Measurements from ENCODE around the gene OPTC. TPM values are rescaled to one million over a fixed set of nuclear protein-coding genes. Genes with fewer than 3 reads are reported as not detected.
A peak's percentile ranks its signal among the peaks of the same experiment; 100 is the strongest.

Gene OPTC
- total and polyA plus RNA-seq, 2 of the 13 experiments (the other 11 are each of a cell fraction or from before 2014, with no cell fraction given) = not detected

DNA sequence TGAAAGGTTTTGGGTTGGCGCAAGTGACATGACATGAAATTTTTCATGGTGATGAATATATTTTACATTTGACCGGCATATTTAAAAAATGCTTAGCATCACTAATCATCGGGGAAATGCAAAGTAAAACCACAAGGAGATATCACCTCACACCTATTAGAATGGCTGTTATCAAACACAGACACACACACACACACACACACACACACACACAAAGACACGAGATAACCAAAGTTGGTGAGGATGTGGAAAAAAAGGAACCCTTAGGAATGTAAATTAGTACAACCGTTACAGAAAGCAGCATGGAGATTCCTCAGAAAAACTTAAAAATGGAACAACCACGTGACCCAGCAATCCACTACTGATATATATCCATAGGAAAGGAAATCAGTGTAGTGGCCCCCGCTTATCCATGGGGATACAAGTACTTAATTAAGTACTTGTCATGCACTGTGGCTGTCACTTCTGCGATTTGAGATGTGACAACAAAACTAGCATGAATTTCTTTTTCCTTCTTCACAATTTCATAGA, 34.2 kb upstream of the OPTC start:
- BruUV-seq (replicated peaks) = no TSS peak
- H3K9ac ChIP-seq (ENCODE audit: insufficient read depth, low read depth, low read length) = no peak overlapping the region
- FAIRE-seq = no peak
- TF ChIP-seq ZNF660 (CRISPR knock-in tag; IDR thresholded peaks at IDR 0.05; ENCODE audit: borderline replicate concordance, low read depth) = no peak
- TF ChIP-seq, protein P1, sequence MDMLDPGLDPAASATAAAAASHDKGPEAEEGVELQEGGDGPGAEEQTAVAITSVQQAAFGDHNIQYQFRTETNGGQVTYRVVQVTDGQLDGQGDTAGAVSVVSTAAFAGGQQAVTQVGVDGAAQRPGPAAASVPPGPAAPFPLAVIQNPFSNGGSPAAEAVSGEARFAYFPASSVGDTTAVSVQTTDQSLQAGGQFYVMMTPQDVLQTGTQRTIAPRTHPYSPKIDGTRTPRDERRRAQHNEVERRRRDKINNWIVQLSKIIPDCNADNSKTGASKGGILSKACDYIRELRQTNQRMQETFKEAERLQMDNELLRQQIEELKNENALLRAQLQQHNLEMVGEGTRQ (IDR thresholded peaks at IDR 0.05; ENCODE audit: low read depth, low read length) = 0 out of 2 replicates have a peak, but pooled peaks have one; percentile 38
- TF ChIP-seq, protein P1 (CRISPR knock-in tag; IDR thresholded peaks at IDR 0.05; ENCODE audit: borderline replicate concordance) = no peak
- H3K36me3 ChIP-seq (replicated peaks in 1 of 2; ENCODE audit: control insufficient read depth in 1 of 2, insufficient read depth in 2 of 2, low read length in 2 of 2) = no peaks in the 10 kb centered on the region
- no peak overlapping the region for H3K4me2 ChIP-seq (ENCODE audit: low read depth, low read length)
- no peak for DNase-seq (ENCODE audit: low spot score)
- ATAC-seq = no peak
- H3K9me3 ChIP-seq (ENCODE audit: low read length) = no peaks in the 10 kb centered on the region
- peaks cover 3 to 14% of the 10 kb centered on the region in 2 experiments; a peak in 4 of 5 replicates for H3K27me3 ChIP-seq (ENCODE audit: control insufficient read depth in 1 of 2, insufficient read depth in 2 of 2, low read length in 2 of 2)
- WGBS (ENCODE audit: low lambda C conversion rate) = 32% methylated on average over 8 of the region's 8 CpGs
- in situ Hi-C loops (cut with HindIII; ENCODE audit: extremely low pct_ligation_motif_present, low pct_unique_long_range_greater_than_20kb) = no loop called here
- no peaks in the 10 kb centered on the region for H4K20me1 ChIP-seq (ENCODE audit: insufficient read depth, low read length)
- no peaks in the 10 kb centered on the region for H3K79me2 ChIP-seq (ENCODE audit: insufficient read depth, low read length)
- H3K4me1 ChIP-seq (ENCODE audit: insufficient read depth, low read length) = no peaks in the 10 kb centered on the region
- no peak overlapping the region for H3K4me3 ChIP-seq (replicated peaks in 1 of 3; ENCODE audit: insufficient read depth in 1 of 3, low read depth in 2 of 3, low read length in 3 of 3)
- intact Hi-C loops (cut with micrococcal nuclease; ENCODE audit: unreplicated experiment) = no loop called here
- H2AFZ ChIP-seq (ENCODE audit: low read length) = no peak overlapping the region
- no peak overlapping the region for H3K27ac ChIP-seq (ENCODE audit: extremely low read length, insufficient read depth, low read length)
- CTCF ChIA-PET (ENCODE audit: low intra/inter-chr PET ratio, low total read pairs) = no interaction called here
- POLR2A ChIA-PET = no interaction called here

DNA sequence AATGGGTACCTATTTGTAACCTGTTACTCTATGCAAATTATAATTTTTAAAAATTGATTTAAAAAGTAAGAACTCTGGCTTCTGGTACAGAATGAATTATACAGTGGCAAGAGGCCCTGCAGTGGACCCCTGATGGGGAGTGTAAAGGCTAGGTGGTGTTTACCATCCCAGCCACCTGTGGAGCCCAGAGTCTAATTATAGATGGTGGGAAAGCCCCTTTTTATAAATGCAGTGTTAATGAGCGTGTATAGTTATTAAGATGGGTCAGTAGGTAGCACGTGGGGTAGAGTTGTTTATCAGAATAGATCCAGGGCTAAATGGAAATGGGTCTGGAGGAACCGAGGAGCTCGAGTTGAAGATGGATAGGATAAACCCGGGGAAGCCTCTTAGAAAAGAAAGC, 32.2 kb upstream of the OPTC start:
- Histone ChIP-seq H3K79me2 (ENCODE audit: insufficient read depth, low read length) (no peaks in the 10 kb centered on the region), H3K4me1 (ENCODE audit: insufficient read depth, low read length) (no peaks in the 10 kb centered on the region), H3K9me3 (ENCODE audit: low read length) (no peaks in the 10 kb centered on the region), H3K27me3 (ENCODE audit: control insufficient read depth in 1 of 2, insufficient read depth in 2 of 2, low read length in 2 of 2) (peaks cover 3 to 15% of the 10 kb centered on the region in 2 experiments; a peak in 4 of 5 replicates), H4K20me1 (ENCODE audit: insufficient read depth, low read length) (no peaks in the 10 kb centered on the region), H3K4me2 (ENCODE audit: low read depth, low read length) (no peak overlapping the region), H3K4me3 (replicated peaks in 1 of 3; ENCODE audit: insufficient read depth in 1 of 3, low read depth in 2 of 3, low read length in 3 of 3) (no peak overlapping the region), H3K9ac (ENCODE audit: insufficient read depth, low read depth, low read length) (no peak overlapping the region), H3K36me3 (replicated peaks in 1 of 2; ENCODE audit: control insufficient read depth in 1 of 2, insufficient read depth in 2 of 2, low read length in 2 of 2) (no peaks in the 10 kb centered on the region), H3K27ac (ENCODE audit: extremely low read length, insufficient read depth, low read length) (no peak overlapping the region), H2AFZ (ENCODE audit: low read length) (no peak overlapping the region)
- DNase-seq (ENCODE audit: low spot score) (no peak), FAIRE-seq (no peak), ATAC-seq (no peak)
- 1% methylated on average over 5 of the region's 5 CpGs for WGBS (ENCODE audit: low lambda C conversion rate)
- BruUV-seq (replicated peaks) = no TSS peak
- intact Hi-C loops (cut with micrococcal nuclease; ENCODE audit: unreplicated experiment) = no loop called here
- ChIA-PET CTCF (ENCODE audit: low intra/inter-chr PET ratio, low total read pairs) (no interaction called here), POLR2A (no interaction called here)
- in situ Hi-C loops (cut with HindIII; ENCODE audit: extremely low pct_ligation_motif_present, low pct_unique_long_range_greater_than_20kb) = no loop called here
- no peak for TF ChIP-seq NCOR1 (IDR thresholded peaks at IDR 0.05; ENCODE audit: borderline replicate concordance, low read length)
- no peak for TF ChIP-seq ZFY (CRISPR knock-in tag; IDR thresholded peaks at IDR 0.05)
- no peak for TF ChIP-seq EEA1 (CRISPR knock-in tag; IDR thresholded peaks at IDR 0.05; ENCODE audit: borderline replicate concordance)
- no peak for TF ChIP-seq XRCC5 (optimal IDR thresholded peaks at IDR 0.05; ENCODE audit: low read length)
- no peak for TF ChIP-seq ZNF20 (CRISPR knock-in tag; IDR thresholded peaks at IDR 0.05)
- no peak for TF ChIP-seq HDAC1 (CRISPR knock-in tag; IDR thresholded peaks at IDR 0.05)
- TF ChIP-seq, protein P2, sequence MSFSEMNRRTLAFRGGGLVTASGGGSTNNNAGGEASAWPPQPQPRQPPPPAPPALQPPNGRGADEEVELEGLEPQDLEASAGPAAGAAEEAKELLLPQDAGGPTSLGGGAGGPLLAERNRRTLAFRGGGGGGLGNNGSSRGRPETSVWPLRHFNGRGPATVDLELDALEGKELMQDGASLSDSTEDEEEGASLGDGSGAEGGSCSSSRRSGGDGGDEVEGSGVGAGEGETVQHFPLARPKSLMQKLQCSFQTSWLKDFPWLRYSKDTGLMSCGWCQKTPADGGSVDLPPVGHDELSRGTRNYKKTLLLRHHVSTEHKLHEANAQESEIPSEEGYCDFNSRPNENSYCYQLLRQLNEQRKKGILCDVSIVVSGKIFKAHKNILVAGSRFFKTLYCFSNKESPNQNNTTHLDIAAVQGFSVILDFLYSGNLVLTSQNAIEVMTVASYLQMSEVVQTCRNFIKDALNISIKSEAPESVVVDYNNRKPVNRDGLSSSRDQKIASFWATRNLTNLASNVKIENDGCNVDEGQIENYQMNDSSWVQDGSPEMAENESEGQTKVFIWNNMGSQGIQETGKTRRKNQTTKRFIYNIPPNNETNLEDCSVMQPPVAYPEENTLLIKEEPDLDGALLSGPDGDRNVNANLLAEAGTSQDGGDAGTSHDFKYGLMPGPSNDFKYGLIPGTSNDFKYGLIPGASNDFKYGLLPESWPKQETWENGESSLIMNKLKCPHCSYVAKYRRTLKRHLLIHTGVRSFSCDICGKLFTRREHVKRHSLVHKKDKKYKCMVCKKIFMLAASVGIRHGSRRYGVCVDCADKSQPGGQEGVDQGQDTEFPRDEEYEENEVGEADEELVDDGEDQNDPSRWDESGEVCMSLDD (CRISPR knock-in tag; IDR thresholded peaks at IDR 0.05; ENCODE audit: borderline replicate concordance) = no peak
- TF ChIP-seq BRD4 (CRISPR knock-in tag; IDR thresholded peaks at IDR 0.05) = no peak
- no peak for TF ChIP-seq TBX3 (IDR thresholded peaks at IDR 0.05; ENCODE audit: borderline replicate concordance)

Measured in HepG2 (cell line).